ENCODE data around the gene OR2L13. TPM values are rescaled to one million over a fixed set of nuclear protein-coding genes. Genes with fewer than 3 reads are reported as not detected.

OR2L13 gene
- total and polyA plus RNA-seq, 2 donors (not counting 3 experiments of a cell fraction or from before 2014, with no cell fraction given): not detected

GRCh38 chr1:248144513-248145198, 49.7 kb downstream of the OR2L13 start, which contains the start of gene OR2M5:
Gene OR2M5, plus strand, starts transcription at chr1:248145148. Its CDS starts 0 bp downstream, at chr1:248145148.
- Histone ChIP-seq H3K36me3 (ENCODE audit: control insufficient read depth in 2 of 2, extremely low read depth in 1 of 2, insufficient read depth in 2 of 2, low read length in 2 of 2) (no peaks in the 10 kb centered on the region), H3K9me1 (replicated peaks; ENCODE audit: control insufficient read depth, extremely low read depth, insufficient read depth, low read length) (no peaks in the 10 kb centered on the region), H3K9ac (replicated peaks; ENCODE audit: extremely low read depth, insufficient read depth, low read length) (no peak within 1 kb of the TSS), H3K4me3 (replicated peaks in 1 of 3; ENCODE audit: insufficient read depth in 1 of 3, low read depth in 1 of 3, low read length in 3 of 3) (no peak within 1 kb of the TSS), H3K9me3 (replicated peaks; ENCODE audit: control insufficient read depth, insufficient read depth, low read length) (no peaks in the 10 kb centered on the region), H3K79me2 (ENCODE audit: control insufficient read depth, insufficient read depth, low read length) (no peaks in the 10 kb centered on the region), H3K4me1 (ENCODE audit: control insufficient read depth, extremely low read depth, insufficient read depth, low read length) (no peaks in the 10 kb centered on the region), H2AFZ (ENCODE audit: low read depth, low read length) (no peak within 1 kb of the TSS), H4K20me1 (replicated peaks; ENCODE audit: control insufficient read depth, extremely low read depth, insufficient read depth, low read length) (no peaks in the 10 kb centered on the region), H3K4me2 (ENCODE audit: insufficient read depth, low read length) (no peak within 1 kb of the TSS), H3K27me3 (ENCODE audit: control insufficient read depth in 2 of 2, insufficient read depth in 2 of 2, low read length in 2 of 2) (no peaks in the 10 kb centered on the region), H3K27ac (ENCODE audit: insufficient read depth, low read depth, low read length) (no peak within 1 kb of the TSS)
- no peak for DNase-seq (ENCODE audit: low read depth, low spot score)
- dilution Hi-C loops (cut with MboI; ENCODE audit: extremely low pct_ligation_motif_present, low sequenced_read_pairs): no loop called here
- ChIA-PET POLR2A (no interaction called here), CTCF (no interaction called here)
- FAIRE-seq: no peak
- no peak for TF ChIP-seq MAX (IDR thresholded peaks at IDR 0.05; ENCODE audit: insufficient read depth, insufficient read length)
- no peak for TF ChIP-seq FOS (IDR thresholded peaks at IDR 0.05; ENCODE audit: borderline replicate concordance, insufficient read depth, low read length)
- TF ChIP-seq POLR2A (IDR thresholded peaks at IDR 0.05; ENCODE audit: low read depth, low read length): no peak
- no peak for TF ChIP-seq EZH2 (IDR thresholded peaks at IDR 0.05; ENCODE audit: borderline replicate concordance, low read depth, low read length, severe bottlenecking)
- no peak for TF ChIP-seq MYC (IDR thresholded peaks at IDR 0.05; ENCODE audit: low read depth, low read length)
- no peak for TF ChIP-seq GATA2 (IDR thresholded peaks at IDR 0.05; ENCODE audit: insufficient read depth, insufficient read length, low read depth, low read length)
- no peak for TF ChIP-seq JUN (IDR thresholded peaks at IDR 0.05; ENCODE audit: borderline replicate concordance, insufficient read depth, insufficient read length, low read depth)
- TF ChIP-seq POLR2AphosphoS5 (IDR thresholded peaks at IDR 0.05; ENCODE audit: insufficient read depth, low read depth, low read length): no peak
- TF ChIP-seq CTCF (IDR thresholded peaks at IDR 0.05; ENCODE audit: extremely low read depth in 1 of 2, insufficient read depth in 1 of 2, low read depth in 1 of 2, low read length in 2 of 2): no peak
- no TSS peak for BruUV-seq (replicated peaks)
- intact Hi-C loops (cut with micrococcal nuclease): no loop called here

Small RNA genes lying within 50 kb of the gene (small RNA-seq; reads per million reads assigned to genes)
- gene RF00019 (ENCODE audit: insufficient read depth, insufficient read length, low read depth, low replicate concordance): not detected

Other genes starting within 250 kb of the OR2L13 start
- not detected in 2 replicates for gene TRIM58, start 238.0 kb upstream of the OR2L13 start, total RNA-seq
- gene TRIM58, start 238.0 kb upstream of the OR2L13 start, polyA plus RNA-seq: not detected in 2 replicates
- gene OR2W3, start 199.6 kb upstream of the OR2L13 start, total RNA-seq: not detected in 2 replicates
- not detected in 2 replicates for gene OR2W3, start 199.6 kb upstream of the OR2L13 start, polyA plus RNA-seq
- not detected in 2 replicates for gene OR2T8, start 174.9 kb upstream of the OR2L13 start, total RNA-seq
- gene OR2T8, start 174.9 kb upstream of the OR2L13 start, polyA plus RNA-seq: not detected in 2 replicates
- not detected in 2 replicates for gene OR2AJ1, start 170.3 kb upstream of the OR2L13 start, total RNA-seq
- gene OR2AJ1, start 170.3 kb upstream of the OR2L13 start, polyA plus RNA-seq: not detected in 2 replicates
- not detected in 2 replicates for gene OR2L8, start 146.3 kb upstream of the OR2L13 start, total RNA-seq
- gene OR2L8, start 146.3 kb upstream of the OR2L13 start, polyA plus RNA-seq: not detected in 2 replicates
- gene OR2AK2, start 130.0 kb upstream of the OR2L13 start, total RNA-seq: not detected in 2 replicates
- gene OR2AK2, start 130.0 kb upstream of the OR2L13 start, polyA plus RNA-seq: 0.08 TPM in 1 of 2 replicates, not detected in the other
- gene OR2L5, start 81.5 kb upstream of the OR2L13 start, total RNA-seq: not detected in 2 replicates
- not detected in 2 replicates for gene OR2L5, start 81.5 kb upstream of the OR2L13 start, polyA plus RNA-seq
- gene OR2L2, start 65.1 kb upstream of the OR2L13 start, total RNA-seq: 0.07 TPM in 1 of 2 replicates, not detected in the other
- gene OR2L2, start 65.1 kb upstream of the OR2L13 start, polyA plus RNA-seq: not detected in 2 replicates
- gene OR2L3, start 48.3 kb upstream of the OR2L13 start, total RNA-seq: not detected in 2 replicates
- gene OR2L3, start 48.3 kb upstream of the OR2L13 start, polyA plus RNA-seq: not detected in 2 replicates
- gene OR2M5, start 50.0 kb downstream of the OR2L13 start, total RNA-seq: not detected in 2 replicates
- not detected in 2 replicates for gene OR2M5, start 50.0 kb downstream of the OR2L13 start, polyA plus RNA-seq
- gene OR2M2, start 79.6 kb downstream of the OR2L13 start, total RNA-seq: not detected in 2 replicates
- not detected in 2 replicates for gene OR2M2, start 79.6 kb downstream of the OR2L13 start, polyA plus RNA-seq
- not detected in 2 replicates for gene OR2M3, start 102.1 kb downstream of the OR2L13 start, total RNA-seq
- gene OR2M3, start 102.1 kb downstream of the OR2L13 start, polyA plus RNA-seq: not detected in 2 replicates
- gene OR2M4, start 136.2 kb downstream of the OR2L13 start, total RNA-seq: not detected in 2 replicates
- gene OR2M4, start 136.2 kb downstream of the OR2L13 start, polyA plus RNA-seq: not detected in 2 replicates
- gene OR2T33, start 182.8 kb downstream of the OR2L13 start, total RNA-seq: not detected in 2 replicates
- gene OR2T33, start 182.8 kb downstream of the OR2L13 start, polyA plus RNA-seq: not detected in 2 replicates
- gene OR2T12, start 208.2 kb downstream of the OR2L13 start, total RNA-seq: not detected in 2 replicates
- not detected in 2 replicates for gene OR2T12, start 208.2 kb downstream of the OR2L13 start, polyA plus RNA-seq
- gene OR2M7, start 229.4 kb downstream of the OR2L13 start, total RNA-seq: not detected in 2 replicates
- gene OR2M7, start 229.4 kb downstream of the OR2L13 start, polyA plus RNA-seq: not detected in 2 replicates

All from endothelial cell of umbilical vein (primary cell).